Fibroblast of upper back skin (primary cell): ENCODE data around the gene KIF11.
"Not testable (repeated sequence)": the region's sequence is repeated elsewhere in the genome, so short reads cannot be mapped to it uniquely, and the experiment has no call there.

ENCODE experiments used
- DNase-seq: peaks from one replicate; pipeline ENCODE4 v3.0.0-alpha.2; 2013

The KIF11 gene

GRCh38 chr10:92591550-92592022 is 1.3 kb upstream of the KIF11 start:
- DNase-seq, result peak; percentile 91

GRCh38 chr10:92593619-92594588 is 974 bp downstream of the KIF11 start:
- DNase-seq, result no peak

- no peak for DNase-seq
Measured at GRCh38 chr10:92595505-92595904, 2.6 kb downstream of the KIF11 start.

- peak; percentile 72 for DNase-seq
Measured at GRCh38 chr10:92598321-92598720, 5.4 kb downstream of the KIF11 start.

- DNase-seq, result no peak
Measured at GRCh38 chr10:92604841-92605240, 11.9 kb downstream of the KIF11 start.

GRCh38 chr10:92615515-92615914 is 22.6 kb downstream of the KIF11 start:
- DNase-seq, result no peak

- DNase-seq, result no peak
Measured at GRCh38 chr10:92619368-92619767, 26.4 kb downstream of the KIF11 start.

- DNase-seq, result no peak
Measured at GRCh38 chr10:92627845-92628480, 35.0 kb downstream of the KIF11 start.

- no peak for DNase-seq
Measured at GRCh38 chr10:92629945-92630344, 37.0 kb downstream of the KIF11 start.

- no peak for DNase-seq
Measured at GRCh38 chr10:92638037-92638436, 45.1 kb downstream of the KIF11 start.

- peak; percentile 6 for DNase-seq
Measured at GRCh38 chr10:92640107-92640506, 47.2 kb downstream of the KIF11 start.

GRCh38 chr10:92641492-92641891 is 48.6 kb downstream of the KIF11 start:
- no peak for DNase-seq

GRCh38 chr10:92644921-92645320 is 52.0 kb downstream of the KIF11 start:
- DNase-seq, result no peak

GRCh38 chr10:92650864-92651263 is 57.9 kb downstream of the KIF11 start:
- not testable (repeated sequence) for DNase-seq

- DNase-seq, result no peak
Measured at GRCh38 chr10:92655426-92655825, 62.5 kb downstream of the KIF11 start.

- DNase-seq, result no peak
Measured at GRCh38 chr10:92656266-92656961, 63.5 kb downstream of the KIF11 start.

GRCh38 chr10:92657024-92657423 is 64.1 kb downstream of the KIF11 start:
- no peak for DNase-seq

- DNase-seq, result no peak
Measured at GRCh38 chr10:92662848-92663247, 69.9 kb downstream of the KIF11 start.

GRCh38 chr10:92664322-92664721 is 71.4 kb downstream of the KIF11 start:
- DNase-seq, result no peak

GRCh38 chr10:92667078-92667477 is 74.1 kb downstream of the KIF11 start:
- DNase-seq, result no peak

GRCh38 chr10:92677708-92678107 is 84.8 kb downstream of the KIF11 start:
- DNase-seq, result no peak

- no peak for DNase-seq
Measured at GRCh38 chr10:92678206-92678605, 85.3 kb downstream of the KIF11 start.

- no peak for DNase-seq
Measured at GRCh38 chr10:92681306-92681834, 88.4 kb downstream of the KIF11 start.
